ENCODE results near the gene HIVEP3.

HIVEP3 gene

DNA sequence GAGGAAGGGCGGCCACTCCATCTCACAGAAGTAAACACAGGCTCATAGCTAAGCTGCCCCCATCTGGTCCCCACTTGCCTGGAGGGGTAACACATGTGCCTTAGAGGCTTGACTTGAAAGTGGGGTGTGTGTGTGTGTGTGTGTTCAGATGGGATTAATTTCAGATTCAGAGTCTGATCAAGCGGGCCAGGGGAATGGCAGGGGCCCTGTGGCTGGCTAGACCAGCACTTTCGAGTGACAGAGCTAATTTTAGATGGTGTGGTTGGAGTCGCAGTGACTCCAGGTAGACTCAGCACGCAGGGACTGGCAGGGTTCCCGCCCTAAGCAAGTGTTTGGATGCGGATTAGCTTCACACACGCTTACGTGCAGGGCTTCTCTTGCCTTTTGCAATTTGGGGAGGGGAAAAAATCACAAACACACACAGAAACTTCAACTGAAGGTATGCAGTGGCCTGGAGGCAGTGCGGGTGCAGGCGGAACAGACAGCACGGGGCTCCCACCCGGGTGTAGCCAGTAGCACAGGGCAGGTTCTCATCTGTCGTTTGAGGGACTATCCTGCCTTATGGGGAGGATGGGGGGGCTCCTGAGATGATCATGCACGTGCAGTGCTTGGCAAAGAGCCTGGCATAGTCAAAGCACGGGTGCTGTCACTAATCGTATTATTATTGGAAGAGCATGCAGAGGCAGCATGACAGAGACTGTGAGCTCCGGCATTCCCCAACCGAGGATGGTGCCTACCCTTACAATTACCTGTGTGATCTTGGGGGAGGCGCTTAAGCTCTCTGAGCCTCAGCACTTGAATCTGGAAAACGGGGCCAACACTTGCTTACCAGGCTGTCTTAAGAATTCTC is 435.5 kb downstream of the HIVEP3 start:
- DNase-seq (ENCODE audit: low read depth), result no peak

DNA sequence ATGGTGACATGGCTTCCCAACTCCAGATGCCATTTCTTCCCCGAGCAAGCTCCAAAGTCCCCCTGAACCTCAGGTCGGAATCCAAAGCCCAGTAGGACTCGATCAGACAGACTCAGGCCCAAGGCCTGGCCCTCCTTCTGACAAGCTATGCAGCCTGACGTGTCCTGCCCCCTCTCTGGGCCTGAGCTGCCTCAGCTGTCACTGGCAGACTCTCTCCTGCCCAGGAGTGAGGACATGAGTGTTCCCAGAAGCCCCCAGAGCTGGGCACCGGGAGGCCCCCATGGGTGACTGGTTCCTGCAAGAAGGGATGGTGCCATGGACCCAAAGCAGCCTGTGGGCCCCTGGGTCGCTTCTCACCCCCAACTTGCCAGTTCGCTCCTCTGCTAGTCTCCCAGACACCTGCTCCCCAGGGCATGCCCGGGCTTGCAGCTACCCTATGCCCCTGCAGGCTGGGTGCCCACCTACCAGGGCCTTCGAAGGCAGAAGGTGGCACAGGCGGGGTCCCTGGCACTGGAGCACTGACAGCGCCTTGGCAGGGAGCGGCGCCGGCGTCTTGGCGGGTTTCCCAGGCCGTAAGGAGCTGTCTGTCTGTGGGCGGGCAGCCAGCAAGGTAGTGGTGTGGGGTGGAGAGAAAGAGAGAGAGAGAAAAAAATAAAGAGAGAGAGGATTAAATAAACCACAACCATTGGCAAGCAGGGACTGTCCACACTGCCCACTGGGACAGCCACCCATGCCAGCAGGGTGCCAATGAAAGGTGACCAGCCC is 436.5 kb downstream of the HIVEP3 start:
- DNase-seq (ENCODE audit: low read depth), result no peak

DNA sequence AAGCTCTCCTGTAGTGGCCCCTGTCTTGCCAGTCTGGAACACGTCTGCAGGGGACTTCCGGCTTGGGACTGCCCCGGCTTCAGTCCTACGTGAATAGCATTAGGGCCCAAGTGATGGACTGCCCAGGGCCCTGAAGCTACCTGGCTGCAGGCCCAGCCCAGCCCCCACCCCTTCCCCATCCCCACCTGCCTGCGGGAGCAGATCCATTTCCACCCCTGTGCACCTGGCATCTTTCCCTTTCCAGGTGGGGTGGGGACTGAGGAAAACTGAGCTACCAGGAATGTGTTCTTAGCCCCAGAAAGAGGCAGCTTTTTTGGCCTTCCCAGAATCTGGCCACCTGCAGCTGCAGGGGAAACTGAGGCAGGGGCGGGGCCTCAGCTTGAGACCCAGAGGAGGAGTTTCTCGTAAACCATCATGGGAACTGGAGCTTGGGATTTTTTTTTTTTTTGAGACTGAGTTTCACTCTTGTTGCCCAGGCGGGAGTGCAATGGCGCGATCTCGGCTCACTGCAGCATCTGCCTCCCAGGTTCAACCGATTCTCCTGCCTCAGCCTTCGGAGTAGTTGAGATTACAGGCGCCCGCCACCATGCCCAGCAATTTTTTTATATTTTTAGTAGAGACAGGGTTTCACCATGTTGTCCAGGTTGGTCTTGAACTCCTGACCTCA is 437.5 kb downstream of the HIVEP3 start:
- no peak for DNase-seq (ENCODE audit: low read depth)

DNA sequence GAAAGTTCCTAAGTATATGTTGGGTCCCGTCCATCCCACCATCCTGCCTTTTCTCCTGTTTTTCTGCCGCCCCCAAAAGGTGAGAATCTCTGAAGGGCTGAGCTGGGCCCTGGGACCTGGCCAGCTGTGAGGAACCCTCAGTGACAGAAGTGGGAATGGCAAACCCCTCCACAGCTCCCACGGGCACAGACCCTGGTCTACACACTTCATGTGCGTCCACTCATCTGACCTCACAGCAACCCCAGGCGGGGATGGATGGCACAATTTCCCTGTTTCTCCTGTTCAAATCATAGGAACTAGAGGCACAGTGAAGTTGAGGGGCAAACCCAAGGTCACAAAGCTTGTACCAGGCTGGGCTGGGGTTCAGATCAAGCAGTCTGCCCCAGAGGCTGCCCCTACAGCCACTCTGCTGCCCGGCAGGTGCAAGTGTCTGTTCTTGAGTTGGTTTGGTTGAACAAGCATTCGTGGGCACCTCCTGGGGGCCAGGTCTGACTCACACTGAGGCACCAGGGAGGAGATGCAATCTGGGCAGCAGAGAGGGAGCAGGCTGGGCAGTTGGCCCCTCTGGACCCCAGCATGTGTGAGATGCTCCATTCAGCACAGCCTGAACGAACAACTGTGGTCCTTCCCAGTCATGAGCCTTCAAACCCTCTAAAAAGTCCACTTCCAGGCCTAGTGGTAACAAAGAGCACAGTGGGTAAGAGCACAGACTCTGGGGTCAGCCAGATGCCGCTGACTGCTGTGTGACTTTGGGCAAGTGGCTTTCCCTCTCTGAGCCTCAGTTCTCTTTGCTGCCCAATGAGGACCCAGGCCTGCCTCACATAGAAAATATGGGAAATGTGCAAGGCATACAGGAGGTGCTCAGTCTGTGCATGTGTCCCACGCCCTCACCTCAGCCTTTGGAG is 438.3 kb downstream of the HIVEP3 start:
- DNase-seq (ENCODE audit: low read depth), result no peak

DNA sequence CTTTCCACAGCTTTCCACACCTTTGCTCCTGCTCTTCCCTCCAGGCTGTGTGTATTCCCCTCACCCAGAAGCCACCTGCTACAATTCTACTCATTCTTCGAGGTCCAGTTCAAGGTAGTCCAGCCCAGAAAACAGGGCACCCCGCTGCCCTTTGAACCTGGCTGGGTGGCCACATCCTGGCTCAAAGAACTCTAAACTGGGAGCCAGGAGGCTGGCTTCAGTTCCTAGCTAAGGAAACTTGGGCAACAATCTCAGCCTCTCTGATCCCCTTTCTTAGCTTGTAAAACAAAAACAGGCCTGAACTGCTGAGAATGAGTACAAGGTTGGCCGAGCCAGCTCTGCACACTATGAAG is 438.9 kb downstream of the HIVEP3 start:
- no peak for DNase-seq (ENCODE audit: low read depth)

DNA sequence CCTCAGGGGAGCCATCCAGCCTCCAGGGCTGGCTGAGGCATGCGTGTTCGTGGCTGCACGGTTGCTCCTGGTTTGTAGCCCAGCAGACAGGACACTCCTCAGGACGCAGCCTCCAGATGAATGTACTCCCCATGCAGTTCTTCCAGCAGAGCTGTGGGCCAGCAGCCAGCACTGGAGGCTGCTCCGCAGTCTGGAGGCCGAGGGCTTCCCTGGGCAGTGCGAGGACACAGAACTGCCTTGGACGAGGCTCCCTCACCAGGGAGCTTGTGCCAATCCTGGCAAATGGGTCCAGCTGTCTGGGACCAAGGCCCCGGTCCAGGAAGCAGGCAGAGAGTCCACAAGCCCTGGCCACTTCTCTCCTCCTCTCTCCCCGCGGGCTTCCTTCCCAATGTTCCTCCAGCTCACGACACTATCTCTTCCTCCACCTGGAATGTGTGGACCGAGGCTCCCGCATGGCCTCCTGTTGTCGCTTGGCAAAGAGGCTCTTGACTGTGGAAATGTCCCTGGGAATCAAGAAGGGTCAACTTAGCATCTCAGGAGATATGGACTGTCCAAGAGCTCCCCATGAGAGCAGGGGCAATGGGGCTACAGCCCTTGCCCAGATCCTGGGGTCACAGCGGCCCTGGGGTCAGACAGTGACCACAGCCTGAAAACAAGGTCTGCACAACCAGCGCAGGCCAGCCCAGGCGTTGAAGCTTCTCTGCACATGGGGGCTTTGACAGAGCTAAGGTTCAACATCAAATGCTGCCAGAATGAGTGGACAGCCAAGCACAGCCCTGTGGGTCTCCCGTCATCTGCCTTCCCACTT is 439.5 kb downstream of the HIVEP3 start:
- no peak for DNase-seq (ENCODE audit: low read depth)

DNA sequence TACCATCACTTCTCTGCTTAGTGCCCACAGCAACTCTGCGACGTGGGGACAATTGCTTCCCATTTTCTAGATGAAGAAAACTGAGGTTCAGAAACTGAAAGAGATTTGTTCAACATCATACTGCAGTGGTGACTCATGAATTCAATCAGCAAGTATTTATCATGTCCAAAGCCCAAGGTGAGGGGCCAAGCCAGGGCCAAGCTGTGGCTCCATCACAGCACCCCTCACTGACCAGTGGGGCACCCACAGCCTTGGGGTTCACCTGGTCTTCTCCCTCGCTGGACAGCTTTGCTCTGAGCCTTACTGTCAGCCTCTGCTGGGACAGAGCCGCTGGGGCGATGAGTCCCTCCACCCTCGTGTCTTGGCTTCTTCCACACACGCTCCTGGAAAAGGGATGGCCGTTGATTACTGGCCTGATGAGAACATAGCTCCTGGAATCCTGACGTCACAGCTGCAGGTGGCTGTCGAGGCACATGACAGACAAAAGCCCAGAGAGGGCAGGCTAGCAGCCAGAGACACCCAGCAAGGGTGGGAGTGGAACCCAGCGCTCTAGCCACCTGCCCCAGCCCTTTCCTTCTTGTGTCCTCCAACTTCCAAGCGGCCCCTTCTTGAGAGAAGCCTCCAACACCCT is 440.5 kb downstream of the HIVEP3 start:
- DNase-seq (ENCODE audit: low read depth), result no peak

DNA sequence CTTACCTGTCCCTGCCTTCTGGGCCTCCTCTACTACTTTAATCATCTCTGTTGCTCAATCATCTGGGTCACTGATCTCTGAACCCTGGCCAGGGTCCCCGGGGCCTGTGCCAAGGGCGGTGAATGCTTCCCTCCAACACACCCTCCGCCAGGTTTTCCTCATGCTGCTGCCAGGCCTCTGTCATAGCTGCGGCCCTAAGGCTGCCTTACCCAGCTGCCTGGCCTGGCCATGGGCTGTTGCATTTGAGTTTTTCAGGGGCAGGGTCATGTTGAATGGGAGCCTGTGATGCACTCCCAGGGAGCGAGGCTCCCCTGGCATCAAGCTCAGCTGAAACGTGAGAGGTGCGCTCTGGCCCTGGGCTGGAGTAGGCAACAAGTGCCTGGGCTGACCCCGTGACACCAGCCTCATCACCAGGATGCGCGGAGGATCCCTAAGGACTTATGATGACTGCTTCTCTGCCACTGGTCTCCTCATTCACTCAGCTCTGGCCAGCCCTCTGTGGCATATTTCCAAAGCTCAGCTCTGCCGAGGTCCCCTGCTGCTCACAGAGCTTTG is 441.8 kb downstream of the HIVEP3 start:
- no peak for DNase-seq (ENCODE audit: low read depth)

DNA sequence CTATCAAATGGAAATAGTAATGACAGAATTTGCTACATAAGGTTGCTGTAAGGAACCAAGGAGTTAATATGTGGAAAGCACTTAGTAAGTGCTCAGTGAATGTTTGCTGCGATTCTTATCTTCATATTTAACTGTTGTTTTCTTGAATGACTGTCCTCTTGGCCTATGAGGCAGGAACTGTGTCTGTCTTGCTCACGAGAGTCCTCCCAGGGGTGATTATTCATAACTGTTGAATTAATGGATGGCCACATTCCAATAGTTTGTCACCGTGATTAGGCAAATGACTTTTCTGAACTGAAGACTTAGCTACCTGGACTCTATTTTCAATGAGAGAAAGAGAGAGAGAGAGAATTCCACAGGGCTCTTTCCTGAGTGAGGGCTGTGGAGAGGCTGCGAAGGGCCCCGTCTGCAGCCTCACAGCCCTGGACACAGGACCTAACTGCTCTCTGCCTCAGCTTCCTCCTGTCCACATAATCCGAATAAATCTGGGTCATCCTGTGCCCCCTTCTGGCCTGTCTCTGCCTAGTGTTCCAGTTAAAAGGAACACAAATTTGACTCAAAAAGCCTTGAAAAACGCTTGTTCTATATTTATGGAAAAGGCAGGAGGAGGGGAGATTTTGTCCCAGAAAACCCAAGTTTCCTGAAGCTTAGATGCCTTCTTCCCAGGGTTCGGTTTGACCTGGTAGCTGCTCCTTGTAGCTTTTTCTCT is 442.7 kb downstream of the HIVEP3 start:
- DNase-seq (ENCODE audit: low read depth), result no peak

DNA sequence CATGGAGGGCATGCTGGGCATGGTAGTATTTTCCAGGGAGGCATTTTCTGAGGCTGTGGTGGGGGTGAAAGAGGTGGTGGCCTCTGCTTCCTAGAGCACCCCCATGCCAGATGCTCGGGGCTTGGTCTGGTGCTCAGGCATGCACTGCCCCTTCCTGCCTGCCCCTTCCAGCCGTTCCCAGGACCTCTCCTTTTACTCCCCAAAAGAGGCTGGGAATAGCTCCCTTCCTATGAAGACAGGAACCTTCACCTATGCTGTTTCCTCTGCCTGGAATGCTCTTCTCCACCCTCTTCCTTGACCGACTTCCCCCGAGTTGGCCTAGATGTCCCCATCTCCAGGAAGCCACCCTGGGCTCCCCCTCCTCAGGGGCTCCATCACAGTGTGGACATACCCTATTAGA is 443.4 kb downstream of the HIVEP3 start:
- DNase-seq (ENCODE audit: low read depth), result no peak

DNA sequence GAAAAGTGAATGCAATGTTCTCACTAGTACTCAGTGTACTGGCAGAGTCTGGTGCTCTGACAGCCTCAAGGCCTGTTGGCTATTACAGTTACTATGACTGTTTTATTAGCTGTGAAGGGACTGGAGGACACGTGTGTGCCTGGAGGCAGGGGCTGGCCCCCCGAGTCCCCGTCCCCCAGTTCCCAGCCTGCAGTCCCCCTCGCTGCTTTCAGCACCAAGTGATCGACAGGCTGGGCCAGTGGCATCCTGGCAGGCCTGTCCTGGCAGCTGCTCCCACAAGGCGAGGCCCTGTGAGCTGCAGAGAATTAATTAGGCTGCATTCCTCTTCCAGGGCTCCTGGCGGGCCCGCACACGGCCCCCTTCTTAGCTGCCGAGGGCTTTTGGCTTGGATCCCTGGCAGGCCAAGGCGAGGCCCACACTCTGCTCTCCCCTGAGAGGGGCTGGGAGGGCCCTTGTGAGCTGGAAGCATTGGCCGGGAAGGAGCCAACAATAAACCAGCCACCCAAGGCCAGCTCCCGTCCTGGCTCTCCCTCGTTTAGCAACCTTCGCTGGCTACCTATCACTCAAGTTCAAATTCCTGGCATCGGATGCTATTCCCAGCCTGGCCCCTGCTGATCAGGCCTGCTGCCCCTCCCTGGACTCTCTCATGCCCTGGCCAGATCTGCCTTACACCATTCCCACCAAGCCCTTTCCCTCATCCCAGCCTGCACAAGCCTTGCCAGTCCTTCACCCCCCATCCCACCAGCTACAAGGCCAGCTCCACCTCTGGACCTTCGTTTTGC is 444.0 kb downstream of the HIVEP3 start:
- DNase-seq (ENCODE audit: low read depth), result no peak

DNA sequence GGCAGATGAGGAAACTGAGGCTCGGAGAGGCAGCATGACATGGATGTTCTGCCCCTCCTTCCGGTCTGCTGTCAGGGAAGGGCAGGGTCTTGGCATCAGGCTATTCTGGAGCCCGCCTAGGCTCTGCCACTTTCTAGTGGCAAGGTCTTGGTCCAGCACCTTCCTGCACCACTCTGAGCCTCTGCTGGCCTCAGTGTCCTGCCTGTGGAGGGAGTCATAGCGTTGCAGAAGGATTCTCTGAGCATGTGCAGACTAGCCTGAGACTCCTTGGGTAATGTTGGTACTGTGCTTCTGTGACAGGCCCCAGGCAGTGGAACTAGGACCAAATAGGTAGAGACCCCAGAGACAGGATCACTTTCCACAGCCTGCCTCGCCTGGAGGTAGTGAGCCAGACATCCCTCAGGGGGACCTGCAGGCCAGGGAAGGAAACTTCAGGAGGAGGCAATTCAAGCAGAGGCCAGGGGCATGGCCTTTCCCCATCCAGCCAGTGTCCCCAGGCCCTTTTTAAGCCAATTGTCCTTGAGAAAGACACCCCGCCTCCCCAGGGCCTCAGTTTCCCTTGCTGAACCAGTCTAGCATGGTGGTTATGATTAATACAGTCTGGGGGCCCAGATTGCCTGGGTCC is 444.9 kb downstream of the HIVEP3 start:
- DNase-seq (ENCODE audit: low read depth), result no peak

DNA sequence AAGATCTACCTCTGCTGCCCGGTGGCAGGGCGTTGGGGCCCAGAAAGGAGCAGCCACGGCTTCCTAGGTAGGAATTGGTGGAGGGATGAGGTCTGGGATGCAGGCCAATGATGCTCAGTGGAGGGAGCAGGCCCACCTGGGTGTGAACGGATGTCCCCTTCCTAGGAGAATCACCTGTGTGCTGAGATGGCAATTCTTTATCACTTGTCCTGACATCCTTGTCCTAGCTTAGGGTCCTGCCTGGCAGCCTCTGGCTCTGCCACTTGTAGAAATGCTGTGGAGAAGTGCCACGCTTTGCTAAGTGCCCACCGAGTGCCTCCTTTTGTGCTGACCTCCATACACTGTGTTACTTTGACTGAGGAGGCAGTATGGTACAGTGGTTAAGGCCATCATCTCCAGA is 447.1 kb downstream of the HIVEP3 start:
- no peak for DNase-seq (ENCODE audit: low read depth)

DNA sequence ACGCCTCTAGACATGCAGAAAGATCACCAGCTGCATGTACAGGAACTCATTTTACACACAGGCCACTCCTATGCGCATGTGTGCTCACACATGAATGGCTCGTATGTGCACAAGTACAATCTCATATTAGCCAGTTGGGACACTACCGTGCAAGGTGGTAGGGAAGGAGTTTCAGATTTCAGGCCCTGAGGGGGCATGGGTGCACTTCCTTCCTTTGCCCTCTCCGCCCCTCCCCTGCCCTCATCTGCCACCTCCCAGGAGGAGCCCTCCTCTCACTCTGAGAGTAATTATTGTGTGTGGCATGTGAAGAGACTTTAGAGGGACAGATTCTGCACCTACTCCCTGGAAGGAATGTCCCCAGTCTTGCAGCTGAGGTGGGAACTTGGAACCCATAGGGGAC is 449.0 kb downstream of the HIVEP3 start:
- DNase-seq (ENCODE audit: low read depth), result no peak

DNA sequence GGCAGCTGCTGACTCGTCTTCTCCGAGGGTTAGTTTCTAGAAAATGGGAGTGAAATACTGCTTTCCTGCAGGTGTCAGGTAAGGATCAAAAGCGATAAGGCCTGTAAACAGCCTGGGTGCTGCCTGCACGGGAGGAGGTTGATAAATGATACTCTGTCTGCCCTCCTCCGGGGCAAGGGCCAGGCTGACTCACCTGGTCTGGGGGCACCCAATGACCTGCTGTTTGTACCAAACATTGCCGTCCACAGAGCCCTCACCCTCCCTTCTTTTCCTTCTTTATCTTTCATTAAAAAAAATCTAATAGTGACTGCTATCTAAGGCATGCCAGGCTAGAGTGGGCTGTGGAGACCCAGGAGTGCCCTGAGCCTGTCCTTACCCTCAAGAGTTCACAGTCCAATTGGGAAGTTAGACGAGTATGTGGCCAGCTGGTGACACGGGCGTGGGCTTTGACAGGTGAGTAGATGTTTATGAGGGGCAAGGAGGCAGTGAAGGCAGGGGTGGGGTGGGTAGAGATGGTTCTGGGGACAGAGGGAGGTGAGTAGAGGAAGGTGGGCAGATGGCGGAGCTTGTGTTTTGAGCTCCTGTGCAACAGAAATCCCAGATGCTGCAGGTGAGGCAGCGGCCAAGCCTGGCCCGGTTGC is 450.5 kb downstream of the HIVEP3 start:
- DNase-seq (ENCODE audit: low read depth), result no peak

DNA sequence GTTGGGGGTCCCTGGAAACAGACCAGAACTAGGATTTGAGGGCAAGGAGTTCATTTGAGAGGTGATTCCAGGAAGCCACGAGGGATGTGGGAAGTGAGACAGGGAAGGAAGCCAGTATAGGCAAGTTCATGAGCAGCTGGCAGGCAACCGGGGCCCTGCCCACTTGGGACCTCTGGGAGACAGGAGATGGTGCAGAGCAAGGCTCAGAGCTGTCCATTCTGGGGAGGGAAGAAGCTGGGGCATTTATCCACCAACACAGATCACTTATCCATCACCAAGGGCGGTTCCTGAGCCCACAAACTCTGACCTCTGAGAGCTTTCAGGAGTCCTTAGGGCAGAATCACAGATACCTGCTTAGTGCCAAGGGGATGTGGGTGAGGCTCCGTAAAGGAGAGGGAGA is 451.0 kb downstream of the HIVEP3 start:
- DNase-seq (ENCODE audit: low read depth), result no peak

DNA sequence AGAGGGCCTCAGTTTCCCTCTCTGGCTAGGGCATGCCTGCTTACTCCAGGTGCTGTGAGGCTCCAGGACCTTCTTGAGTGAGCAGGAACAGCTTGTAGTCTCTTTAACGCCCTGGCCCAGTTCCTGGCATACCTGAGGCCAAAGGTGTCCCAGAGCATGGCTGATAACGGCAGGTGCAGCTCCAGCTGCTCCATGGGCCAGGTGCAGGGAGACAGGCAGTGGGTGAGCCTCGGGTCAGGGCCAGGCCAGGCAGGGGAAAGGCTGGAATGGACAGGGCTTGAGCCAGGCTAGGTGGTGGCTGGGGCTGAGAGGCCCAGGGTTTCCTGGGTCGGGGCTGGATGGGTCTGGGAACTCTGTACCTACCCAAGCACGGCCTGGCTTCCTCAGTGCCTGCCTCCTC is 452.6 kb downstream of the HIVEP3 start:
- no peak for DNase-seq (ENCODE audit: low read depth)

DNA sequence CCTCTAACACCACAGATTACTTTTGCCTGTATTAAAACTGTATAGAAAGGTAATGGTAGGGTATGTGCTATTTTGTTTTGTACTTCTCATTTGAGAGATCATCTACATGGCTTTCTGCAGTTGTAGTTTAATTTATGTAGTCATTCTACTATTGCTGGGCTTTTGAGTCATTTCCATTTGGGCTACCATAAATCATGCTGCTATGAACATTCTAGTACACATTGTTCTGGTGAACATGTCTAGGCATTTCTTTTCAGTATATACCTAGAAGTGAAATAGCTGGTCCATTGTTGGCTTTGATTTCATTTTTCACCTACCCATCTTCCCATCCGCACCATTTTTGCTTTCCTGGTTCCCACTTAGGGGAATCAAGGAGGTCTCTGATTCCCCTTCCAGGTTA is 453.0 kb downstream of the HIVEP3 start:
- DNase-seq (ENCODE audit: low read depth), result no peak

All from stimulated activated CD8-positive, alpha-beta memory T cell treated with anti-CD3 and anti-CD28 coated beads, Interleukin-15, amount 100 ng/mL, for 24 hours (primary cell).